IMR-90 (cell line): ENCODE measurements around the gene SPATA25. TPM values are rescaled to one million over a fixed set of nuclear protein-coding genes. Genes with fewer than 3 reads are reported as not detected.

Experiments used
- ATAC-seq: fragments of 200-7000 bp; cut with Tn5 transposase; 2 replicates; pipeline ENCODE4 v1.9.1; 2020; ENCODE audit warnings: low read depth, mild to moderate bottlenecking, moderate library complexity
- BruUV-seq: library from RNA; stranded (reverse); fragments of 400-500 nt; replicated peaks from 2 replicates; lab custom pipeline; 2021; lab: Mats Ljungman, UMichigan
- CTCF ChIA-PET: fragments of 300-600 bp; formaldehyde crosslinking; extraction: SDS; loops from one replicate; lab custom pipeline; 2021; ENCODE audit warnings: antibody characterized with exemption; lab: Yijun Ruan, JAX
- POLR2A ChIA-PET: fragments of 300-600 bp; sonication (Branson Sonifier 250); formaldehyde crosslinking; loops from one replicate; lab custom pipeline; 2022; ENCODE audit warnings: antibody characterized with exemption; ENCODE audit not compliant: unreplicated experiment; lab: Charles Lee
- DNase-seq: peaks from one replicate; pipeline ENCODE4 v3.0.0; 2013
- H2AFZ ChIP-seq: replicated peaks from 2 replicates; pipeline ENCODE3; 2013; ENCODE audit warnings: low read length, mild to moderate bottlenecking; ENCODE audit not compliant: poor library complexity
- H2AK5ac ChIP-seq: 2 replicates; pipeline ENCODE4 v1.6.1; 2013; ENCODE audit warnings: low read depth, low read length, inconsistent platforms
- H2AK9ac ChIP-seq: replicated peaks from 2 replicates; pipeline ENCODE3; 2013; ENCODE audit warnings: mild to moderate bottlenecking, low read depth, low read length, moderate library complexity; ENCODE audit not compliant: poor library complexity
- H2BK120ac ChIP-seq: 2 replicates; pipeline ENCODE4 v1.6.1; 2013; ENCODE audit warnings: low read depth, low read length, inconsistent platforms
- H2BK15ac ChIP-seq: 3 replicates; pipeline ENCODE4 v1.6.1; 2013; ENCODE audit warnings: low read depth, low read length, inconsistent platforms
- H2BK20ac ChIP-seq: 2 replicates; pipeline ENCODE4 v1.6.1; 2013; ENCODE audit warnings: low read depth, mild to moderate bottlenecking, inconsistent platforms, low read length, moderate library complexity
- H2BK5ac ChIP-seq: 2 replicates; pipeline ENCODE4 v1.6.1; 2013; ENCODE audit warnings: mild to moderate bottlenecking, low read depth, low read length, inconsistent platforms; ENCODE audit not compliant: poor library complexity, severe bottlenecking
- H3K14ac ChIP-seq: replicated peaks from 2 replicates; pipeline ENCODE4 v1.6.1; 2013; ENCODE audit warnings: low read depth, low read length, inconsistent platforms
- H3K18ac ChIP-seq: 2 replicates; pipeline ENCODE4 v1.6.1; 2013; ENCODE audit warnings: low read depth, low read length, control low read depth
- H3K23ac ChIP-seq: 2 replicates; pipeline ENCODE4 v1.6.1; 2013; ENCODE audit warnings: low read depth, low read length, inconsistent platforms
- H3K27ac ChIP-seq: 2 replicates; pipeline ENCODE4 v1.5.1; 2013; ENCODE audit warnings: mild to moderate bottlenecking, control low read depth, low read length; ENCODE audit not compliant: insufficient read depth
- H3K27me3 ChIP-seq: 2 replicates; pipeline ENCODE4 v1.6.1; 2013; ENCODE audit warnings: low read length; ENCODE audit not compliant: control insufficient read depth, insufficient read depth
- H3K36me3 ChIP-seq: 2 replicates; pipeline ENCODE4 v1.6.1; 2013; ENCODE audit warnings: low read length, mixed read lengths; ENCODE audit not compliant: control insufficient read depth, insufficient read depth
- H3K4ac ChIP-seq: 2 replicates; pipeline ENCODE4 v1.6.1; 2013; ENCODE audit warnings: low read depth, low read length, inconsistent platforms
- H3K4me1 ChIP-seq: 2 replicates; pipeline ENCODE4 v1.6.1; 2013; ENCODE audit warnings: low read length, mixed read lengths; ENCODE audit not compliant: control insufficient read depth, insufficient read depth
- H3K4me2 ChIP-seq: 2 replicates; pipeline ENCODE4 v1.6.1; 2013; ENCODE audit warnings: low read depth, mild to moderate bottlenecking, control low read depth, low read length, moderate library complexity
- H3K4me3 ChIP-seq: 2 replicates; pipeline ENCODE4 v1.5.1; 2013; ENCODE audit warnings: low read depth, mild to moderate bottlenecking, control low read depth, low read length, moderate library complexity; ENCODE audit not compliant: insufficient read depth
- H3K56ac ChIP-seq: 2 replicates; pipeline ENCODE4 v1.6.1; 2013; ENCODE audit warnings: low read length, inconsistent platforms; ENCODE audit not compliant: insufficient read depth; ENCODE audit errors: extremely low read depth
- H3K79me1 ChIP-seq, 2 experiments: 2 replicates each; pipeline ENCODE4 v1.6.1; 2013; ENCODE audit warnings: low read length in 2 of 2, inconsistent platforms in 1 of 2, low read depth in 1 of 2
- H3K9ac ChIP-seq: 2 replicates; pipeline ENCODE4 v1.6.1; 2013; ENCODE audit warnings: low read depth, low read length, control low read depth
- H3K9me1 ChIP-seq: 2 replicates; pipeline ENCODE4 v1.6.1; 2013; ENCODE audit warnings: low read length, inconsistent platforms; ENCODE audit not compliant: insufficient read depth
- H3K9me3 ChIP-seq: 2 replicates; pipeline ENCODE4 v1.6.1; 2013; ENCODE audit warnings: low read length; ENCODE audit not compliant: control insufficient read depth, insufficient read depth
- H4K20me1 ChIP-seq: 2 replicates; pipeline ENCODE4 v1.6.1; 2013; ENCODE audit warnings: low read length, inconsistent platforms; ENCODE audit not compliant: insufficient read depth
- H4K5ac ChIP-seq: 2 replicates; pipeline ENCODE4 v1.6.1; 2013; ENCODE audit warnings: mild to moderate bottlenecking, low read depth, low read length, control low read depth
- H4K8ac ChIP-seq, 2 experiments: 2 replicates each; pipeline ENCODE4 v1.6.1; 2013; ENCODE audit warnings: low read depth in 2 of 2, low read length in 2 of 2, control low read depth in 1 of 2, inconsistent platforms in 1 of 2
- H4K91ac ChIP-seq: 2 replicates; pipeline ENCODE4 v1.6.1; 2013; ENCODE audit warnings: low read depth, low read length, inconsistent platforms; ENCODE audit not compliant: insufficient read depth
- BHLHE40 ChIP-seq: fragments of 150-350 bp; IDR thresholded peaks from 2 replicates; pipeline ENCODE4 v1.6.1; 2016; ENCODE audit warnings: mild to moderate bottlenecking, low read depth, low read length
- CEBPB ChIP-seq: IDR thresholded peaks from 2 replicates; pipeline ENCODE4 v1.6.1; 2012; ENCODE audit warnings: low read depth, low read length, improper control_type of control experiment
- CHD1 ChIP-seq: IDR thresholded peaks from 2 replicates; pipeline ENCODE4 v1.6.1; 2012; ENCODE audit warnings: low read depth, low read length, improper control_type of control experiment
- FOS ChIP-seq: fragments of 150-350 bp; IDR thresholded peaks from 2 replicates; pipeline ENCODE4 v1.6.1; 2016; ENCODE audit warnings: low read depth, low read length
- MAZ ChIP-seq: IDR thresholded peaks from 2 replicates; pipeline ENCODE4 v1.6.1; 2012; ENCODE audit warnings: low read depth, mild to moderate bottlenecking, low read length, improper control_type of control experiment, moderate library complexity, borderline replicate concordance
- MXI1 ChIP-seq: IDR thresholded peaks from 2 replicates; pipeline ENCODE4 v1.6.1; 2012; ENCODE audit warnings: low read depth, mild to moderate bottlenecking, low read length, moderate library complexity, borderline replicate concordance
- NFE2L2 ChIP-seq: fragments of 150-350 bp; IDR thresholded peaks from 2 replicates; pipeline ENCODE4 v1.6.1; 2016; ENCODE audit warnings: low read depth, mild to moderate bottlenecking, low read length
- POLR2A ChIP-seq: IDR thresholded peaks from 2 replicates; pipeline ENCODE4 v1.6.1; 2012; ENCODE audit warnings: mild to moderate bottlenecking, low read depth, low read length
- RAD21 ChIP-seq: IDR thresholded peaks from 2 replicates; pipeline ENCODE4 v1.6.1; 2012; ENCODE audit warnings: low read length, improper control_type of control experiment
- RCOR1 ChIP-seq: IDR thresholded peaks from 2 replicates; pipeline ENCODE4 v1.6.1; 2012; ENCODE audit warnings: mild to moderate bottlenecking, low read length, improper control_type of control experiment; ENCODE audit not compliant: insufficient replicate concordance
- RFX5 ChIP-seq: IDR thresholded peaks from 2 replicates; pipeline ENCODE4 v1.8.0; 2012; ENCODE audit warnings: low read depth, mild to moderate bottlenecking, low read length, moderate library complexity
- SMC3 ChIP-seq: fragments of 150-350 bp; IDR thresholded peaks from 2 replicates; pipeline ENCODE4 v1.6.1; 2016; ENCODE audit warnings: low read depth, mild to moderate bottlenecking, antibody characterized with exemption, low read length, moderate library complexity
- USF2 ChIP-seq: fragments of 150-350 bp; IDR thresholded peaks from 2 replicates; pipeline ENCODE4 v1.6.1; 2017; ENCODE audit warnings: mild to moderate bottlenecking, antibody characterized with exemption, low read length, low read depth
- WGBS, 2 experiments: methylation state at CpG; one replicate each; pipeline versions ENCODE4 v1.1.5 to v1.1.7; 2013; ENCODE audit warnings: missing lambda C conversion rate in 2 of 2; ENCODE audit not compliant: insufficient read length in 1 of 2; ENCODE audit errors: extremely low coverage in 2 of 2; 5-methylcytosine and 5-hydroxymethylcytosine counted together
- dilution Hi-C: fragments of 300-500 bp; cut with HindIII; formaldehyde crosslinking; loops from one replicate; pipeline ENCODE4 v1.14.3; 2018; ENCODE audit warnings: low sequenced_read_pairs; ENCODE audit not compliant: unreplicated experiment
- in situ Hi-C: fragments of 300-500 bp; cut with MboI; formaldehyde crosslinking; loops from 3 replicates; pipeline ENCODE4 v1.14.3; 2019; ENCODE audit warnings: low sequenced_read_pairs, inconsistent platforms, mixed read lengths
- intact Hi-C: fragments of 100-400 bp; cut with micrococcal nuclease; formaldehyde crosslinking; loops from 2 replicates; pipeline ENCODE4 v1.10.0; 2022
- polyA plus RNA-seq, 3 experiments: library from polyadenylated mRNA; depleted of rRNA; stranded (reverse); fragments of >200 nt; gene quantifications; 2 replicates each; pipeline ENCODE4 v1.2.3, GENCODE V29; 2012; ENCODE audit warnings: low replicate concordance in 1 of 3
- total RNA-seq: library from RNA; depleted of rRNA; stranded (reverse); fragments of >200 nt; gene quantifications from 2 replicates; pipeline ENCODE4 v1.2.3, GENCODE V29; 2012
- TF ChIP-seq, protein P1 (sequence below): fragments of 150-350 bp; IDR thresholded peaks from 2 replicates; pipeline ENCODE4 v1.6.1; 2016; ENCODE audit warnings: low read depth, mild to moderate bottlenecking, low read length, moderate library complexity, borderline replicate concordance
- TF ChIP-seq, protein P2 (sequence below): conservative IDR thresholded peaks from 2 replicates; pipeline ENCODE4 v1.5.1; 2012; ENCODE audit warnings: mild to moderate bottlenecking, low read depth, low read length, improper control_type of control experiment

SPATA25 gene
- total and polyA plus RNA-seq, 2 of the 4 experiments (the other 2 are of a cell fraction), result 0.18 to 0.36 TPM

GRCh38 chr20:45925821-45926506 lies 38.5 kb upstream of the SPATA25 start:
- intact Hi-C loops, result no loop called here
- H3K4me2 ChIP-seq, result no peak overlapping the region
- H2BK20ac ChIP-seq, result no peak overlapping the region
- in situ Hi-C loops, result no loop called here
- H2AK5ac ChIP-seq, result no peak overlapping the region
- no peak overlapping the region for H2AFZ ChIP-seq
- no peak overlapping the region for H2BK5ac ChIP-seq
- no peak overlapping the region for H4K5ac ChIP-seq
- H3K14ac ChIP-seq, result no peak overlapping the region
- dilution Hi-C loops, result no loop called here
- H3K79me1 ChIP-seq, result peaks cover under 1 to 9% of the 10 kb centered on the region in 2 experiments
- no peak overlapping the region for H3K9ac ChIP-seq
- no peak; the same call in 1 of the 2 replicates for ATAC-seq
- H3K9me3 ChIP-seq, result no peaks in the 10 kb centered on the region
- no peak for DNase-seq
- ChIA-PET POLR2A (interaction anchor here (0.6 kb wide), 1 partner anchor 16 kb away, joined by 4 read pairs; no protein-coding TSS in a partner anchor), CTCF (interaction anchor here (1.0 kb wide), 1 partner anchor 11 kb away, joined by 4 read pairs; no protein-coding TSS in a partner anchor)
- H4K20me1 ChIP-seq, result peaks cover 4% of the 10 kb centered on the region
- no peak overlapping the region for H2BK15ac ChIP-seq
- no peak overlapping the region for H3K56ac ChIP-seq
- no peak overlapping the region for H4K8ac ChIP-seq
- H3K23ac ChIP-seq, result no peak overlapping the region
- WGBS, 2 experiments, result no CpG with 5 or more reads among the region's 9 CpGs
- no peaks in the 10 kb centered on the region for H3K36me3 ChIP-seq
- no peak for TF ChIP-seq CEBPB
- TF ChIP-seq RAD21, result no peak
- no peak for TF ChIP-seq BHLHE40
- TF ChIP-seq, protein P1, sequence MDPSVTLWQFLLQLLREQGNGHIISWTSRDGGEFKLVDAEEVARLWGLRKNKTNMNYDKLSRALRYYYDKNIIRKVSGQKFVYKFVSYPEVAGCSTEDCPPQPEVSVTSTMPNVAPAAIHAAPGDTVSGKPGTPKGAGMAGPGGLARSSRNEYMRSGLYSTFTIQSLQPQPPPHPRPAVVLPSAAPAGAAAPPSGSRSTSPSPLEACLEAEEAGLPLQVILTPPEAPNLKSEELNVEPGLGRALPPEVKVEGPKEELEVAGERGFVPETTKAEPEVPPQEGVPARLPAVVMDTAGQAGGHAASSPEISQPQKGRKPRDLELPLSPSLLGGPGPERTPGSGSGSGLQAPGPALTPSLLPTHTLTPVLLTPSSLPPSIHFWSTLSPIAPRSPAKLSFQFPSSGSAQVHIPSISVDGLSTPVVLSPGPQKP, result no peak
- TF ChIP-seq, protein P2, sequence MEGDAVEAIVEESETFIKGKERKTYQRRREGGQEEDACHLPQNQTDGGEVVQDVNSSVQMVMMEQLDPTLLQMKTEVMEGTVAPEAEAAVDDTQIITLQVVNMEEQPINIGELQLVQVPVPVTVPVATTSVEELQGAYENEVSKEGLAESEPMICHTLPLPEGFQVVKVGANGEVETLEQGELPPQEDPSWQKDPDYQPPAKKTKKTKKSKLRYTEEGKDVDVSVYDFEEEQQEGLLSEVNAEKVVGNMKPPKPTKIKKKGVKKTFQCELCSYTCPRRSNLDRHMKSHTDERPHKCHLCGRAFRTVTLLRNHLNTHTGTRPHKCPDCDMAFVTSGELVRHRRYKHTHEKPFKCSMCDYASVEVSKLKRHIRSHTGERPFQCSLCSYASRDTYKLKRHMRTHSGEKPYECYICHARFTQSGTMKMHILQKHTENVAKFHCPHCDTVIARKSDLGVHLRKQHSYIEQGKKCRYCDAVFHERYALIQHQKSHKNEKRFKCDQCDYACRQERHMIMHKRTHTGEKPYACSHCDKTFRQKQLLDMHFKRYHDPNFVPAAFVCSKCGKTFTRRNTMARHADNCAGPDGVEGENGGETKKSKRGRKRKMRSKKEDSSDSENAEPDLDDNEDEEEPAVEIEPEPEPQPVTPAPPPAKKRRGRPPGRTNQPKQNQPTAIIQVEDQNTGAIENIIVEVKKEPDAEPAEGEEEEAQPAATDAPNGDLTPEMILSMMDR, result no peak
- no peak for TF ChIP-seq NFE2L2
- TF ChIP-seq FOS, result no peak
- TF ChIP-seq MAZ, result no peak
- no peak for TF ChIP-seq SMC3
- TF ChIP-seq RCOR1, result no peak
- no peak for TF ChIP-seq RFX5
- no peak for TF ChIP-seq POLR2A
- TF ChIP-seq USF2, result no peak
- no peak for TF ChIP-seq MXI1
- TF ChIP-seq CHD1, result no peak
- no peak overlapping the region for H2AK9ac ChIP-seq
- no peak overlapping the region for H4K91ac ChIP-seq
- H3K4ac ChIP-seq, result no peak overlapping the region
- no peak overlapping the region for H3K4me3 ChIP-seq
- H3K4me1 ChIP-seq, result peaks cover 11% of the 10 kb centered on the region; the same call in 1 of the 2 replicates
- H3K27ac ChIP-seq, result no peak overlapping the region
- H3K18ac ChIP-seq, result no peak overlapping the region
- H2BK120ac ChIP-seq, result no peak overlapping the region
- H3K9me1 ChIP-seq, result no peaks in the 10 kb centered on the region; the same call in 1 of the 2 replicates
- no TSS peak for BruUV-seq
- no peaks in the 10 kb centered on the region for H3K27me3 ChIP-seq
